Activated CD8-positive, alpha-beta memory T cell treated with anti-CD3 and anti-CD28 coated beads, Interleukin-2, amount 50 U/mL, for 1 hour (primary cell): ENCODE data around the gene ZSCAN9.

Experiments
- DNase-seq: peaks from one replicate; pipeline ENCODE4 v3.0.0-alpha.2; 2020; ENCODE audit errors: extremely low read depth

Gene ZSCAN9

GRCh38 chr6:28220257-28221133 lies 4.6 kb upstream of the ZSCAN9 start:
- DNase-seq, result no peak

- no peak for DNase-seq
These were observed 682 bp upstream of the ZSCAN9 start for GRCh38 chr6:28224131-28225055.

- no peak for DNase-seq
These were observed 1.4 kb downstream of the ZSCAN9 start for GRCh38 chr6:28226460-28226859.

GRCh38 chr6:28232785-28233184 lies 7.7 kb downstream of the ZSCAN9 start:
- DNase-seq, result no peak

GRCh38 chr6:28235912-28236452 lies 10.9 kb downstream of the ZSCAN9 start:
- no peak for DNase-seq

- DNase-seq, result no peak
These were observed 14.6 kb downstream of the ZSCAN9 start for GRCh38 chr6:28239636-28240035.

GRCh38 chr6:28240471-28240870 lies 15.4 kb downstream of the ZSCAN9 start:
- DNase-seq, result no peak

GRCh38 chr6:28243946-28244345 lies 18.9 kb downstream of the ZSCAN9 start:
- DNase-seq, result no peak

GRCh38 chr6:28245206-28245941 lies 20.3 kb downstream of the ZSCAN9 start:
- no peak for DNase-seq

GRCh38 chr6:28248916-28249315 lies 23.8 kb downstream of the ZSCAN9 start:
- no peak for DNase-seq

- no peak for DNase-seq
These were observed 25.7 kb downstream of the ZSCAN9 start for GRCh38 chr6:28250747-28251146.

- DNase-seq, result no peak
These were observed 26.6 kb downstream of the ZSCAN9 start for GRCh38 chr6:28251661-28252008.

GRCh38 chr6:28252009-28252975 lies 27.2 kb downstream of the ZSCAN9 start, which contains the start of gene ZKSCAN4:
Gene ZKSCAN4, minus strand, starts transcription at chr6:28252269. Its CDS starts 289 bp downstream, at chr6:28251980.
- peak; percentile 26 for DNase-seq

- DNase-seq, result no peak
These were observed 29.0 kb downstream of the ZSCAN9 start for GRCh38 chr6:28254121-28254519.

GRCh38 chr6:28257042-28257441 lies 32.0 kb downstream of the ZSCAN9 start:
- DNase-seq, result no peak

- no peak for DNase-seq
These were observed 34.1 kb downstream of the ZSCAN9 start, which contains the start of gene NKAPL for GRCh38 chr6:28258877-28259777. Gene NKAPL, plus strand, starts transcription at chr6:28259297. Its CDS starts 75 bp downstream, at chr6:28259372.

GRCh38 chr6:28263922-28264321 lies 38.8 kb downstream of the ZSCAN9 start:
- no peak for DNase-seq

GRCh38 chr6:28264834-28265401 lies 39.8 kb downstream of the ZSCAN9 start:
- DNase-seq, result no peak

- no peak for DNase-seq
These were observed 41.5 kb downstream of the ZSCAN9 start for GRCh38 chr6:28266563-28266961.
